ENCODE results near the gene WSCD1. TPM values are rescaled to one million over a fixed set of nuclear protein-coding genes. Genes with fewer than 3 reads are reported as not detected.

Gene WSCD1
- 1 to 10 TPM in 1 of 2 experiments, under 1 TPM in 1; 0.86 to 1.0 TPM for total RNA-seq

- Mint-ChIP-seq H3K4me1 (ENCODE audit: low read depth) (peaks cover 10% of the 10 kb centered on the region), H3K4me3 (peak within 1 kb of the TSS; percentile 63), H3K9me3 (no peaks in the 10 kb centered on the region), H3K27me3 (ENCODE audit: low read depth) (peaks cover 48% of the 10 kb centered on the region), H3K27ac (no peak within 1 kb of the TSS), H3K36me3 (ENCODE audit: low read depth) (no peaks in the 10 kb centered on the region)
- intact Hi-C loops (cut with micrococcal nuclease): loop anchor here (5.0 kb wide), 2 partner anchors 358 to 482 kb away; no protein-coding TSS in a partner anchor
- DNase-seq: peak; percentile 13
- CTCF ChIA-PET: interaction anchor here (0.7 to 1.1 kb wide), 3 partner anchors 10 to 22 kb away, joined by 3 to 5 read pairs (median 4); no protein-coding TSS in a partner anchor
Observed at GRCh38 chr17:6069539-6070429, at the start of gene WSCD1. TSS of gene WSCD1 (plus strand) at chr17:6070379. CDS start at chr17:6080659, 10,280 bp downstream.

GRCh38 chr17:6021011-6021400 lies 49.2 kb upstream of the WSCD1 start:
- intact Hi-C loops (cut with micrococcal nuclease): no loop called here

GRCh38 chr17:6021627-6022026 lies 48.6 kb upstream of the WSCD1 start:
- no peak for DNase-seq
- H3K9me3 Mint-ChIP-seq: no peaks in the 10 kb centered on the region
- peaks cover 27% of the 10 kb centered on the region for H3K27me3 Mint-ChIP-seq (ENCODE audit: low read depth)
- intact Hi-C loops (cut with micrococcal nuclease): no loop called here
- CTCF ChIA-PET: no interaction called here
- no peak overlapping the region for H3K4me3 Mint-ChIP-seq
- H3K36me3 Mint-ChIP-seq (ENCODE audit: low read depth): no peaks in the 10 kb centered on the region
- peaks cover 6% of the 10 kb centered on the region for H3K4me1 Mint-ChIP-seq (ENCODE audit: low read depth)
- H3K27ac Mint-ChIP-seq: no peak overlapping the region

More at GRCh38 chr17:6021011-6021400, 49.2 kb upstream of the WSCD1 start:
- H3K4me3 Mint-ChIP-seq: no peak overlapping the region
- no peak for DNase-seq
- CTCF ChIA-PET: no interaction called here
- no peaks in the 10 kb centered on the region for H3K9me3 Mint-ChIP-seq
- H3K4me1 Mint-ChIP-seq (ENCODE audit: low read depth): peaks cover 6% of the 10 kb centered on the region
- no peak overlapping the region for H3K27ac Mint-ChIP-seq
- H3K27me3 Mint-ChIP-seq (ENCODE audit: low read depth): peaks cover 27% of the 10 kb centered on the region
- H3K36me3 Mint-ChIP-seq (ENCODE audit: low read depth): no peaks in the 10 kb centered on the region

GRCh38 chr17:6023036-6023831 lies 46.9 kb upstream of the WSCD1 start:
- Mint-ChIP-seq H3K27me3 (ENCODE audit: low read depth) (peaks cover 19% of the 10 kb centered on the region), H3K4me1 (ENCODE audit: low read depth) (peaks cover 6% of the 10 kb centered on the region), H3K27ac (no peak overlapping the region), H3K9me3 (no peaks in the 10 kb centered on the region), H3K36me3 (ENCODE audit: low read depth) (no peaks in the 10 kb centered on the region), H3K4me3 (no peak overlapping the region)
- CTCF ChIA-PET: no interaction called here
- intact Hi-C loops (cut with micrococcal nuclease): no loop called here
- DNase-seq: no peak

GRCh38 chr17:6024576-6024975 lies 45.6 kb upstream of the WSCD1 start:
- no peaks in the 10 kb centered on the region for H3K9me3 Mint-ChIP-seq
- intact Hi-C loops (cut with micrococcal nuclease): no loop called here
- H3K27me3 Mint-ChIP-seq (ENCODE audit: low read depth): peaks cover 18% of the 10 kb centered on the region
- no peak overlapping the region for H3K4me3 Mint-ChIP-seq
- H3K27ac Mint-ChIP-seq: no peak overlapping the region
- H3K36me3 Mint-ChIP-seq (ENCODE audit: low read depth): no peaks in the 10 kb centered on the region
- H3K4me1 Mint-ChIP-seq (ENCODE audit: low read depth): peaks cover 6% of the 10 kb centered on the region
- CTCF ChIA-PET: no interaction called here
- no peak for DNase-seq

- CTCF ChIA-PET: no interaction called here
- intact Hi-C loops (cut with micrococcal nuclease): no loop called here
- H3K27ac Mint-ChIP-seq: no peak overlapping the region
- H3K9me3 Mint-ChIP-seq: no peaks in the 10 kb centered on the region
- H3K27me3 Mint-ChIP-seq (ENCODE audit: low read depth): peaks cover 13% of the 10 kb centered on the region
- no peaks in the 10 kb centered on the region for H3K36me3 Mint-ChIP-seq (ENCODE audit: low read depth)
- no peaks in the 10 kb centered on the region for H3K4me1 Mint-ChIP-seq (ENCODE audit: low read depth)
- no peak overlapping the region for H3K4me3 Mint-ChIP-seq
- DNase-seq: no peak
Observed at GRCh38 chr17:6027342-6028024, 42.7 kb upstream of the WSCD1 start.

GRCh38 chr17:6028294-6028693 lies 41.9 kb upstream of the WSCD1 start:
- intact Hi-C loops (cut with micrococcal nuclease): no loop called here
- Mint-ChIP-seq H3K27me3 (ENCODE audit: low read depth) (peaks cover 17% of the 10 kb centered on the region), H3K4me1 (ENCODE audit: low read depth) (no peaks in the 10 kb centered on the region), H3K36me3 (ENCODE audit: low read depth) (no peaks in the 10 kb centered on the region), H3K9me3 (no peaks in the 10 kb centered on the region), H3K27ac (no peak overlapping the region), H3K4me3 (no peak overlapping the region)
- no peak for DNase-seq
- CTCF ChIA-PET: no interaction called here

GRCh38 chr17:6035801-6036394 lies 34.3 kb upstream of the WSCD1 start:
- peaks cover 10% of the 10 kb centered on the region for H3K27me3 Mint-ChIP-seq (ENCODE audit: low read depth)
- H3K36me3 Mint-ChIP-seq (ENCODE audit: low read depth): no peaks in the 10 kb centered on the region
- no peak overlapping the region for H3K27ac Mint-ChIP-seq
- no peak overlapping the region for H3K4me3 Mint-ChIP-seq
- CTCF ChIA-PET: no interaction called here
- H3K9me3 Mint-ChIP-seq: no peaks in the 10 kb centered on the region
- intact Hi-C loops (cut with micrococcal nuclease): no loop called here
- no peak for DNase-seq
- H3K4me1 Mint-ChIP-seq (ENCODE audit: low read depth): no peaks in the 10 kb centered on the region

- DNase-seq: no peak
- intact Hi-C loops (cut with micrococcal nuclease): no loop called here
- H3K27ac Mint-ChIP-seq: no peak overlapping the region
- H3K4me3 Mint-ChIP-seq: no peak overlapping the region
- H3K4me1 Mint-ChIP-seq (ENCODE audit: low read depth): no peaks in the 10 kb centered on the region
- CTCF ChIA-PET: no interaction called here
- H3K27me3 Mint-ChIP-seq (ENCODE audit: low read depth): peaks cover 6% of the 10 kb centered on the region
- H3K36me3 Mint-ChIP-seq (ENCODE audit: low read depth): no peaks in the 10 kb centered on the region
- no peaks in the 10 kb centered on the region for H3K9me3 Mint-ChIP-seq
Observed at GRCh38 chr17:6040504-6040903, 29.7 kb upstream of the WSCD1 start.

GRCh38 chr17:6041246-6041645 lies 28.9 kb upstream of the WSCD1 start:
- H3K36me3 Mint-ChIP-seq (ENCODE audit: low read depth): no peaks in the 10 kb centered on the region
- intact Hi-C loops (cut with micrococcal nuclease): no loop called here
- no peak for DNase-seq
- H3K4me3 Mint-ChIP-seq: no peak overlapping the region
- H3K27ac Mint-ChIP-seq: no peak overlapping the region
- CTCF ChIA-PET: no interaction called here
- no peaks in the 10 kb centered on the region for H3K4me1 Mint-ChIP-seq (ENCODE audit: low read depth)
- H3K27me3 Mint-ChIP-seq (ENCODE audit: low read depth): peaks cover 6% of the 10 kb centered on the region
- H3K9me3 Mint-ChIP-seq: no peaks in the 10 kb centered on the region

- Mint-ChIP-seq H3K27me3 (ENCODE audit: low read depth) (peaks cover 6% of the 10 kb centered on the region), H3K4me1 (ENCODE audit: low read depth) (no peaks in the 10 kb centered on the region), H3K9me3 (no peaks in the 10 kb centered on the region), H3K4me3 (no peak overlapping the region), H3K27ac (no peak overlapping the region), H3K36me3 (ENCODE audit: low read depth) (no peaks in the 10 kb centered on the region)
- intact Hi-C loops (cut with micrococcal nuclease): no loop called here
- CTCF ChIA-PET: no interaction called here
- DNase-seq: no peak
Observed at GRCh38 chr17:6043405-6043804, 26.8 kb upstream of the WSCD1 start.

GRCh38 chr17:6044261-6044660 lies 25.9 kb upstream of the WSCD1 start:
- CTCF ChIA-PET: no interaction called here
- no peaks in the 10 kb centered on the region for H3K4me1 Mint-ChIP-seq (ENCODE audit: low read depth)
- no peaks in the 10 kb centered on the region for H3K9me3 Mint-ChIP-seq
- intact Hi-C loops (cut with micrococcal nuclease): no loop called here
- no peaks in the 10 kb centered on the region for H3K36me3 Mint-ChIP-seq (ENCODE audit: low read depth)
- H3K27me3 Mint-ChIP-seq (ENCODE audit: low read depth): peaks cover 6% of the 10 kb centered on the region
- no peak overlapping the region for H3K4me3 Mint-ChIP-seq
- no peak for DNase-seq
- no peak overlapping the region for H3K27ac Mint-ChIP-seq

Measured in activated naive CD4-positive, alpha-beta T cell treated with anti-CD3 and anti-CD28 coated beads for 36 hours (primary cell).